ENCODE measurements around the gene ZDHHC8.

ZDHHC8 gene

GRCh38 chr22:20131859-20132685 is 468 bp downstream of the ZDHHC8 start:
- no peak for DNase-seq

GRCh38 chr22:20132686-20133246 is 1.2 kb downstream of the ZDHHC8 start:
- DNase-seq = no peak

GRCh38 chr22:20133930-20134549 is 2.4 kb downstream of the ZDHHC8 start:
- DNase-seq = no peak

GRCh38 chr22:20135265-20135664 is 3.7 kb downstream of the ZDHHC8 start:
- no peak for DNase-seq

GRCh38 chr22:20135806-20136602 is 4.4 kb downstream of the ZDHHC8 start:
- no peak for DNase-seq

- DNase-seq = no peak
Observed at GRCh38 chr22:20136603-20136873, 4.9 kb downstream of the ZDHHC8 start.

- DNase-seq = no peak
Observed at GRCh38 chr22:20137113-20137512, 5.5 kb downstream of the ZDHHC8 start.

GRCh38 chr22:20137671-20138416 is 6.2 kb downstream of the ZDHHC8 start:
- DNase-seq = no peak

GRCh38 chr22:20138417-20138738 is 6.8 kb downstream of the ZDHHC8 start:
- no peak for DNase-seq

- DNase-seq = no peak
Observed at GRCh38 chr22:20138868-20139267, 7.3 kb downstream of the ZDHHC8 start.

- DNase-seq = no peak
Observed at GRCh38 chr22:20139391-20140106, 7.9 kb downstream of the ZDHHC8 start.

GRCh38 chr22:20140107-20140445 is 8.5 kb downstream of the ZDHHC8 start:
- no peak for DNase-seq

- no peak for DNase-seq
Observed at GRCh38 chr22:20140521-20140964, 8.9 kb downstream of the ZDHHC8 start.

GRCh38 chr22:20141186-20142077 is 9.8 kb downstream of the ZDHHC8 start:
- DNase-seq = no peak

GRCh38 chr22:20142711-20143621 is 11.4 kb downstream of the ZDHHC8 start:
- no peak for DNase-seq

- DNase-seq = no peak
Observed at GRCh38 chr22:20143883-20144665, 12.5 kb downstream of the ZDHHC8 start.

- no peak for DNase-seq
Observed at GRCh38 chr22:20145206-20145831, 13.7 kb downstream of the ZDHHC8 start.

GRCh38 chr22:20145832-20146223 is 14.2 kb downstream of the ZDHHC8 start:
- no peak for DNase-seq

- DNase-seq = no peak
Observed at GRCh38 chr22:20146777-20147176, 15.2 kb downstream of the ZDHHC8 start.
